HEK293T (cell line): Measurements from ENCODE around the gene KY.

Experiments used
- BHLHE40 ChIP-seq: fragments of 450-650 bp; IDR thresholded peaks from 2 replicates; pipeline ENCODE4 v1.6.1; 2016; ENCODE audit warnings: mild to moderate bottlenecking, moderate library complexity, borderline replicate concordance
- CTBP1 ChIP-seq: fragments of 450-650 bp; IDR thresholded peaks from 2 replicates; pipeline ENCODE4 v1.6.1; 2016; ENCODE audit warnings: borderline replicate concordance
- ELF4 ChIP-seq: fragments of 450-650 bp; IDR thresholded peaks from 2 replicates; pipeline ENCODE4 v1.6.1; 2017; ENCODE audit warnings: antibody characterized with exemption
- FOXK2 ChIP-seq: fragments of 450-650 bp; IDR thresholded peaks from 2 replicates; pipeline ENCODE4 v1.6.1; 2016; ENCODE audit warnings: mild to moderate bottlenecking
- FOXM1 ChIP-seq: fragments of 450-650 bp; IDR thresholded peaks from 2 replicates; pipeline ENCODE4 v1.6.1; 2017; ENCODE audit warnings: mild to moderate bottlenecking, borderline replicate concordance
- HDGF ChIP-seq: fragments of 450-650 bp; IDR thresholded peaks from 2 replicates; pipeline ENCODE4 v1.6.1; 2017; ENCODE audit warnings: antibody characterized with exemption, borderline replicate concordance
- NFRKB ChIP-seq: fragments of 450-650 bp; IDR thresholded peaks from 2 replicates; pipeline ENCODE4 v1.6.1; 2016; ENCODE audit warnings: mild to moderate bottlenecking, moderate library complexity
- SUZ12 ChIP-seq: fragments of 450-650 bp; IDR thresholded peaks from 2 replicates; pipeline ENCODE4 v1.6.1; 2016; ENCODE audit warnings: mild to moderate bottlenecking
- TARDBP ChIP-seq: fragments of 450-650 bp; IDR thresholded peaks from 2 replicates; pipeline ENCODE4 v1.6.1; 2016
- TF ChIP-seq, protein P1 (sequence below): fragments of 450-650 bp; IDR thresholded peaks from 2 replicates; pipeline ENCODE4 v1.6.1; 2016

DNA sequence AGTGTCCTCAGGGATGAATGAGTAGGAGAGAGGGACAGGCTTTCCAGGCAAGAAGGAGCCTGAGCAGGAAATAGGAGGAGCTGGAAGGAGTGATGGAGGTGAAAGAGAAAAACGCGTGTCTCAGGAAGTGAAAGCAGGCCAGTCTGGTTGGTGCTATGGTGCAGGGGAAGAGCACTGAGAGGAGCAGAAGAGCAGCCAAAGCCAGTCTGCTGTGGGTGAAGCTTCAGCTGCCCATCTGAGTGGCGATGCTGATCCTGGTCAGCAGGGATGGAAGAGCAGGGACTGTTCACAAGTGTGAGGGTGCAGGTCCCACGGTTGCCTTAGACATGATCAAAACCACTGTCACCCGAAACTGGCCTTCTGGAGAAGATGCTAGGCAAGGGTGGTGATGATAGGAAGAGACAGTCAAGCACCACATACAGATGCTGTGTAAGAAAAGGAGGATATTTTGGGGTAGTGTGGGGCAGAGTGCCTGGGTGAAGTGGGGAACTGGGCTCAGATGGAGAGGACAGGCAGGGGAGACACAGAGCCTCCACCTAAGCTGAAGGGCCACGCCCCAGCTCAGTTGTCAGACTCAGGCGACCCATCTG lies 5.5 kb upstream of the KY start:
- TF ChIP-seq CTBP1, result no peak
- TF ChIP-seq ELF4, result no peak
- TF ChIP-seq HDGF, result no peak
- TF ChIP-seq FOXM1, result no peak
- TF ChIP-seq TARDBP, result no peak
- no peak for TF ChIP-seq FOXK2
- no peak for TF ChIP-seq NFRKB
- TF ChIP-seq SUZ12, result no peak
- no peak for TF ChIP-seq BHLHE40
- TF ChIP-seq, protein P1, sequence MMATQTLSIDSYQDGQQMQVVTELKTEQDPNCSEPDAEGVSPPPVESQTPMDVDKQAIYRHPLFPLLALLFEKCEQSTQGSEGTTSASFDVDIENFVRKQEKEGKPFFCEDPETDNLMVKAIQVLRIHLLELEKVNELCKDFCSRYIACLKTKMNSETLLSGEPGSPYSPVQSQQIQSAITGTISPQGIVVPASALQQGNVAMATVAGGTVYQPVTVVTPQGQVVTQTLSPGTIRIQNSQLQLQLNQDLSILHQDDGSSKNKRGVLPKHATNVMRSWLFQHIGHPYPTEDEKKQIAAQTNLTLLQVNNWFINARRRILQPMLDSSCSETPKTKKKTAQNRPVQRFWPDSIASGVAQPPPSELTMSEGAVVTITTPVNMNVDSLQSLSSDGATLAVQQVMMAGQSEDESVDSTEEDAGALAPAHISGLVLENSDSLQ, result no peak
